ENCODE data around the gene PARP8.

Gene PARP8

DNA sequence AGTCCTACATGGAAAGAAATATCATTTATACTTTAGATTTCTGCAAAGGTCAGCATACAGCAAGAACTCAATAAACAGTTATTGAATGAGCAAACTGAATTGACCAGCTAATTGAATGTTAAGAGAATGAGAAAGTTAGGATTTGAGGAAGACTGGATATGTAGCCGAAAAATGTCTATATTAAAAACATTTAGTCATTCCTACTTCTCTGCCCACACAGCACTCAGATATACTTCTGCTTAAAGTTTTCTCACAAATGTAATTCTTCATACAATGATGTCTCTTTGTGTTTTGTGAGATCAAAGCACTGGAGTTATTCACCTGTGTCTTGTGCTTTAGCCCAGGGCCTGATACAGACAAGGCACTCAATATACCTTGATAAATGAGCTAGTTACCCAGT is 188.6 kb downstream of the PARP8 start:
- DNase-seq, result no peak

GRCh38 chr5:50856401-50857119 is 190.1 kb downstream of the PARP8 start:
- DNase-seq, result peak; percentile 59

GRCh38 chr5:50863534-50864170 is 197.2 kb downstream of the PARP8 start:
- no peak for DNase-seq

- peak; percentile 18 for DNase-seq
Measured at GRCh38 chr5:50864466-50864865, 198.0 kb downstream of the PARP8 start.

GRCh38 chr5:50866415-50866814 is 200.0 kb downstream of the PARP8 start:
- DNase-seq, result no peak

- no peak for DNase-seq
Measured at GRCh38 chr5:50867140-50867539, 200.7 kb downstream of the PARP8 start.

- DNase-seq, result peak; percentile 62
Measured at GRCh38 chr5:50873595-50874277, 207.3 kb downstream of the PARP8 start.

GRCh38 chr5:50874306-50875001 is 208.0 kb downstream of the PARP8 start:
- DNase-seq, result peak; percentile 73

- DNase-seq, result peak; percentile 73
Measured at GRCh38 chr5:50875002-50875344, 208.5 kb downstream of the PARP8 start.

DNA sequence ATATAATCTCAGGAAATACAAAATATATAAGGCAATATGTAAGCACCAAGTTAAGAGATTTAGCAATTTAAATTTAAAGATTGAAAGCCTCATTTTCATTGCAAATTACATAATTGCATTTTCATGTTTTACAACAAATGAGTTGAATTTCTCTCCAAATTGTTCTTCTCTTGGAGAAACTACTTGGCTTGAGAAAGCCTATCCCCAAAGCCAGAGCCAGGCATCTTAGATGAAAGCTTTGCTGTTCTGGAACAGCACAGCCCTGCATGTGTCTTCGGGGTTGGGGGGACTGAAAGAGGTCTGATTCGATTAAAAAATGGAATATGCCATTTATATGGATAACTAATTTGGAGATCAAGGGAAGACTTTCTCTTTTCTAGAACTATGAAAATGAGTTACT is 212.0 kb downstream of the PARP8 start:
- no peak for DNase-seq

DNA sequence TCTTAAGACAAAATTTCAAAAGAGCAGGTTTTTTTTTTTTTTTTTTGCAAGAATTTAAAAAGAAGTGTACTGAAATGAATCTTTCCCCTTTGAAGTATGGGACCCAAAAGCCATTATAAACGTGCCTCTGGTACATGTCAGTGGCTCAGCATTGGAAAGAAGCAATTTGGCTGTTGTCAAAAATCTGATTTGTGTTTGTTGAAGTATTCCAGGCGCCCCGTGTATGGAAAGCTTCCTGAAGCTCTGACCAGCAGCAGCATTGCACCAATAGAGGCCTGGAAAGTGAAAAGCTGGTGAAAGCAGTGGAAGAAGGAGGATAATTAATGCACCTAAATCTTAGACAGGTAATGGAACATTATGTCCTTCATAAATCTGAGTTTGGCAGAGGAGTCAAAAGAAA is 215.0 kb downstream of the PARP8 start:
- no peak for DNase-seq

GRCh38 chr5:50886657-50887345 is 220.4 kb downstream of the PARP8 start:
- DNase-seq, result no peak

DNA sequence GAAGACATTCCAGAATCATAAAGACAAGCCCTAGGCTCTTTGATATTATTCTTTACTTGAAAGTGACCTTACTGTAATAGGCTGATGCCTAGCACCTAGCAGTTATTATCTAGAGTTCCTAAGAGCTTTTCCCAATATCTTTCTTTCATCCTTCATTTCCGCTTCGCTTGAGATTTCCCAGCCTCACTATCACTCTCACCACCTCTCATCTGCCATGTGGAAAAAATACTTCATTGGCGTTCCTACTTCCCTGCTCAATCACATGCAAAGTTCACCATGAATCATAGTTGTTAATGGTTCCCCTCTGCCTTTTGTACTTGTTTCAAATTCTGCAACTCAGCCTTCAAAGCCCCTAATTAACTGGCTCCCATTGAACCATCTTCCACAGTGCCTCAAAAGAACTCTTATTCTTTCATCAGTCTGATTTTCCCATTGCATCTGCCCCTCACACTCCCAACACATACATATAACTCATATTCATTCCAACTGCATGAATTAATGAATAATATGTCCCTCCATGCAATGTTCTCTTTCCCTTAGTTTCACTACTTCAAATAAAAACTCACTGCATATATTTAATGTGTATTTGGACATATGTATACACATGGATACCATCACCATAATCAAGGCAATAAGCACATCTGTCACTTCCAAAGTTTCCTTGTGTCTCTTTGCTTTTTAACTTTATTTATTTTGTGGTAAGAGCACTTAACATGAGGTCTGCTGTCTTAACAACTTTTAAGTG is 221.6 kb downstream of the PARP8 start:
- DNase-seq, result no peak

- peak; percentile 22 for DNase-seq
Measured at GRCh38 chr5:50888751-50889150, 222.3 kb downstream of the PARP8 start.

- peak; percentile 11 for DNase-seq
Measured at GRCh38 chr5:50889790-50890189, 223.4 kb downstream of the PARP8 start.
